IMR-90 (cell line): ENCODE measurements around the gene PEX6. TPM values are rescaled to one million over a fixed set of nuclear protein-coding genes. Genes with fewer than 3 reads are reported as not detected.
A peak's percentile ranks its signal among the peaks of the same experiment; 100 is the strongest.

ENCODE experiments used
- ATAC-seq: fragments of 200-7000 bp; cut with Tn5 transposase; 2 replicates; pipeline ENCODE4 v1.9.1; 2020; ENCODE audit warnings: low read depth, mild to moderate bottlenecking, moderate library complexity
- BruUV-seq: library from RNA; stranded (reverse); fragments of 400-500 nt; replicated peaks from 2 replicates; lab custom pipeline; 2021; lab: Mats Ljungman, UMichigan
- CTCF ChIA-PET: fragments of 300-600 bp; formaldehyde crosslinking; extraction: SDS; loops from one replicate; lab custom pipeline; 2021; ENCODE audit warnings: antibody characterized with exemption; lab: Yijun Ruan, JAX
- POLR2A ChIA-PET: fragments of 300-600 bp; sonication (Branson Sonifier 250); formaldehyde crosslinking; loops from one replicate; lab custom pipeline; 2022; ENCODE audit warnings: antibody characterized with exemption; ENCODE audit not compliant: unreplicated experiment; lab: Charles Lee
- DNase-seq: peaks from one replicate; pipeline ENCODE4 v3.0.0; 2013
- H2AFZ ChIP-seq: replicated peaks from 2 replicates; pipeline ENCODE3; 2013; ENCODE audit warnings: low read length, mild to moderate bottlenecking; ENCODE audit not compliant: poor library complexity
- H2AK5ac ChIP-seq: 2 replicates; pipeline ENCODE4 v1.6.1; 2013; ENCODE audit warnings: low read depth, low read length, inconsistent platforms
- H2AK9ac ChIP-seq: replicated peaks from 2 replicates; pipeline ENCODE3; 2013; ENCODE audit warnings: mild to moderate bottlenecking, low read depth, low read length, moderate library complexity; ENCODE audit not compliant: poor library complexity
- H2BK120ac ChIP-seq: 2 replicates; pipeline ENCODE4 v1.6.1; 2013; ENCODE audit warnings: low read depth, low read length, inconsistent platforms
- H2BK15ac ChIP-seq: 3 replicates; pipeline ENCODE4 v1.6.1; 2013; ENCODE audit warnings: low read depth, low read length, inconsistent platforms
- H2BK20ac ChIP-seq: 2 replicates; pipeline ENCODE4 v1.6.1; 2013; ENCODE audit warnings: low read depth, mild to moderate bottlenecking, inconsistent platforms, low read length, moderate library complexity
- H2BK5ac ChIP-seq: 2 replicates; pipeline ENCODE4 v1.6.1; 2013; ENCODE audit warnings: mild to moderate bottlenecking, low read depth, low read length, inconsistent platforms; ENCODE audit not compliant: poor library complexity, severe bottlenecking
- H3K14ac ChIP-seq: replicated peaks from 2 replicates; pipeline ENCODE4 v1.6.1; 2013; ENCODE audit warnings: low read depth, low read length, inconsistent platforms
- H3K18ac ChIP-seq: 2 replicates; pipeline ENCODE4 v1.6.1; 2013; ENCODE audit warnings: low read depth, low read length, control low read depth
- H3K23ac ChIP-seq: 2 replicates; pipeline ENCODE4 v1.6.1; 2013; ENCODE audit warnings: low read depth, low read length, inconsistent platforms
- H3K27ac ChIP-seq: 2 replicates; pipeline ENCODE4 v1.5.1; 2013; ENCODE audit warnings: mild to moderate bottlenecking, control low read depth, low read length; ENCODE audit not compliant: insufficient read depth
- H3K27me3 ChIP-seq: 2 replicates; pipeline ENCODE4 v1.6.1; 2013; ENCODE audit warnings: low read length; ENCODE audit not compliant: control insufficient read depth, insufficient read depth
- H3K36me3 ChIP-seq: 2 replicates; pipeline ENCODE4 v1.6.1; 2013; ENCODE audit warnings: low read length, mixed read lengths; ENCODE audit not compliant: control insufficient read depth, insufficient read depth
- H3K4ac ChIP-seq: 2 replicates; pipeline ENCODE4 v1.6.1; 2013; ENCODE audit warnings: low read depth, low read length, inconsistent platforms
- H3K4me1 ChIP-seq: 2 replicates; pipeline ENCODE4 v1.6.1; 2013; ENCODE audit warnings: low read length, mixed read lengths; ENCODE audit not compliant: control insufficient read depth, insufficient read depth
- H3K4me2 ChIP-seq: 2 replicates; pipeline ENCODE4 v1.6.1; 2013; ENCODE audit warnings: low read depth, mild to moderate bottlenecking, control low read depth, low read length, moderate library complexity
- H3K4me3 ChIP-seq: 2 replicates; pipeline ENCODE4 v1.5.1; 2013; ENCODE audit warnings: low read depth, mild to moderate bottlenecking, control low read depth, low read length, moderate library complexity; ENCODE audit not compliant: insufficient read depth
- H3K56ac ChIP-seq: 2 replicates; pipeline ENCODE4 v1.6.1; 2013; ENCODE audit warnings: low read length, inconsistent platforms; ENCODE audit not compliant: insufficient read depth; ENCODE audit errors: extremely low read depth
- H3K79me1 ChIP-seq, 2 experiments: 2 replicates each; pipeline ENCODE4 v1.6.1; 2013; ENCODE audit warnings: low read length in 2 of 2, inconsistent platforms in 1 of 2, low read depth in 1 of 2
- H3K9ac ChIP-seq: 2 replicates; pipeline ENCODE4 v1.6.1; 2013; ENCODE audit warnings: low read depth, low read length, control low read depth
- H3K9me1 ChIP-seq: 2 replicates; pipeline ENCODE4 v1.6.1; 2013; ENCODE audit warnings: low read length, inconsistent platforms; ENCODE audit not compliant: insufficient read depth
- H3K9me3 ChIP-seq: 2 replicates; pipeline ENCODE4 v1.6.1; 2013; ENCODE audit warnings: low read length; ENCODE audit not compliant: control insufficient read depth, insufficient read depth
- H4K20me1 ChIP-seq: 2 replicates; pipeline ENCODE4 v1.6.1; 2013; ENCODE audit warnings: low read length, inconsistent platforms; ENCODE audit not compliant: insufficient read depth
- H4K5ac ChIP-seq: 2 replicates; pipeline ENCODE4 v1.6.1; 2013; ENCODE audit warnings: mild to moderate bottlenecking, low read depth, low read length, control low read depth
- H4K8ac ChIP-seq, 2 experiments: 2 replicates each; pipeline ENCODE4 v1.6.1; 2013; ENCODE audit warnings: low read depth in 2 of 2, low read length in 2 of 2, control low read depth in 1 of 2, inconsistent platforms in 1 of 2
- H4K91ac ChIP-seq: 2 replicates; pipeline ENCODE4 v1.6.1; 2013; ENCODE audit warnings: low read depth, low read length, inconsistent platforms; ENCODE audit not compliant: insufficient read depth
- MAFK ChIP-seq: IDR thresholded peaks from 2 replicates; pipeline ENCODE4 v1.6.1; 2012; ENCODE audit warnings: low read depth, low read length, improper control_type of control experiment
- MXI1 ChIP-seq: IDR thresholded peaks from 2 replicates; pipeline ENCODE4 v1.6.1; 2012; ENCODE audit warnings: low read depth, mild to moderate bottlenecking, low read length, moderate library complexity, borderline replicate concordance
- POLR2A ChIP-seq: IDR thresholded peaks from 2 replicates; pipeline ENCODE4 v1.6.1; 2012; ENCODE audit warnings: mild to moderate bottlenecking, low read depth, low read length
- RAD21 ChIP-seq: IDR thresholded peaks from 2 replicates; pipeline ENCODE4 v1.6.1; 2012; ENCODE audit warnings: low read length, improper control_type of control experiment
- WGBS, 2 experiments: methylation state at CpG; one replicate each; pipeline versions ENCODE4 v1.1.5 to v1.1.7; 2013; ENCODE audit warnings: missing lambda C conversion rate in 2 of 2; ENCODE audit not compliant: insufficient read length in 1 of 2; ENCODE audit errors: extremely low coverage in 2 of 2; 5-methylcytosine and 5-hydroxymethylcytosine counted together
- dilution Hi-C: fragments of 300-500 bp; cut with HindIII; formaldehyde crosslinking; loops from one replicate; pipeline ENCODE4 v1.14.3; 2018; ENCODE audit warnings: low sequenced_read_pairs; ENCODE audit not compliant: unreplicated experiment
- in situ Hi-C: fragments of 300-500 bp; cut with MboI; formaldehyde crosslinking; loops from 3 replicates; pipeline ENCODE4 v1.14.3; 2019; ENCODE audit warnings: low sequenced_read_pairs, inconsistent platforms, mixed read lengths
- intact Hi-C: fragments of 100-400 bp; cut with micrococcal nuclease; formaldehyde crosslinking; loops from 2 replicates; pipeline ENCODE4 v1.10.0; 2022
- polyA plus RNA-seq, 3 experiments: library from polyadenylated mRNA; depleted of rRNA; stranded (reverse); fragments of >200 nt; gene quantifications; 2 replicates each; pipeline ENCODE4 v1.2.3, GENCODE V29; 2012; ENCODE audit warnings: low replicate concordance in 1 of 3
- total RNA-seq: library from RNA; depleted of rRNA; stranded (reverse); fragments of >200 nt; gene quantifications from 2 replicates; pipeline ENCODE4 v1.2.3, GENCODE V29; 2012

Gene PEX6
- total and polyA plus RNA-seq, 2 of the 4 experiments (the other 2 are of a cell fraction) = 10.4 to 10.6 TPM

DNA sequence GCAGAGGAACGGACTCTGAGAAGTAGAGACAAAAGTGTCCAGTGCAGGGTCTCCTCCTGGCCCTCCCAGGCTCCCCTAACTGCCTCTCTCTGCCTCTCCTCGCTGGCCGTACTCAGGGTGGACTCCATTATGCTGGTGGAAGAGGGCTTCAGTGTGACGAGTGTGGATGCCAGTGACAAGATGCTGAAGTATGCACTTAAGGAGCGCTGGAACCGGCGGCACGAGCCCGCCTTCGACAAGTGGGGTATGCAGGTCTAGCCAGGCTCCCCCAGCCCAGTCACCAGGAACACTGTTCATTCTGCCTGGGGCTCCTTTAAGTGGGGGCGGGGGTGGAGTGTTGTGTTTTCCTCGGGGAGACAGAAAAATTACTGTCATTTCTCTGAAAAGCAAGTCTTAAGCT lies 16.9 kb downstream of the PEX6 start:
- Histone ChIP-seq H2BK5ac (no peak overlapping the region), H4K91ac (no peak overlapping the region), H2AK9ac (peak overlapping the region; percentile 72), H3K4me2 (no peak overlapping the region), H3K4me1 (peaks cover 7% of the 10 kb centered on the region; the same call in 1 of the 2 replicates), H3K4me3 (no peak overlapping the region), H3K27me3 (no peaks in the 10 kb centered on the region), H2BK15ac (no peak overlapping the region), H4K5ac (no peak overlapping the region), H2AK5ac (no peak overlapping the region), H3K23ac (no peak overlapping the region), H4K20me1 (no peaks in the 10 kb centered on the region), H3K56ac (no peak overlapping the region), H3K4ac (no peak overlapping the region), H3K9ac (no peak overlapping the region), H3K14ac (no peak overlapping the region), H3K79me1 (peaks cover 0 to 3% of the 10 kb centered on the region in 2 experiments; a peak in 1 of 4 replicates), H3K9me3 (no peaks in the 10 kb centered on the region), H4K8ac (no peak overlapping the region), H3K36me3 (peaks cover 35% of the 10 kb centered on the region), H2BK20ac (no peak overlapping the region), H2BK120ac (no peak overlapping the region), H3K27ac (no peak overlapping the region), H3K18ac (no peak overlapping the region), H3K9me1 (no peaks in the 10 kb centered on the region), H2AFZ (no peak overlapping the region)
- ChIA-PET CTCF (no interaction called here), POLR2A (no interaction called here)
- in situ Hi-C loops (no loop called here), intact Hi-C loops (no loop called here), dilution Hi-C loops (no loop called here)
- no TSS peak for BruUV-seq
- DNase-seq (no peak), ATAC-seq (no peak)
- TF ChIP-seq RAD21 (no peak), POLR2A (no peak), MXI1 (no peak), MAFK (no peak)
- whole genome bisulfite sequencing, 2 experiments = 100% methylated on average over 1 of the region's 12 CpGs; no CpG with 5 or more reads in 1 of the 2 experiments
